ENCODE results near the gene LAPTM4A.

DNA sequence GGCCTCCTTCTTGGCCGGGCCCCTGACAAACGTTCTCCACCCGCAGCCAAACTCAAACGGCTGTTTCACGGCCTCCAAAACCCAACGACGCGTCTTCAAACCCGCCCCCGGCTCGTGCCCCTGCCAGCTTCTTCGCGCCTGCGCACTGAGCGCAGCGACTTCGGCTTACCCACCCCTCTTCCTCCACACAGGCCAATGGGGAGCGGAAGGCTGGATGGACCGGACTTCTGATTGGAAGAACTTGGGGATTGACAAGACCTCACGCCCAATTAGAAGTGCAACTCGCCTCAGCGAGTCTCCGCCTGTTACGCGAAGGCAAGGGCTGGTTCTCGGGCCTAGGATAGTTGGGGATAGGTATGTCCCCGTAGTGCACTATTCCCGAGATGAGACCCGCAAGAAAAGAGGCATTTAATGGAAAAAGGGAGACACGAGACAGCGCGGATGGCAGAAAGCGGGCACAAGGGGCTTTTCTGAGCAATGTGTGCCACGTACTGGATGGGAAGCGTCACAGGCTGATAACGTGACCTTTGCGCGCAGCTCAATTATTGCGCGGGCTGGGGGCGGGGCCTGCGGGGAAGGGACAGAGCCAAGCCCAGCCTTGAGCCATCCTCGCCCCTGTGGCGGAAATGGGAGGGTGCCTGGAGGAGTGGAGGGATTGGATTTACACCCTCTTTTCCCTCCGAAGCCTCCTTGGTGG lies at the start of gene LAPTM4A:
- TF ChIP-seq POLR2A (IDR thresholded peaks at IDR 0.05): peak; percentile 93 to 95
- TF ChIP-seq, protein P1, sequence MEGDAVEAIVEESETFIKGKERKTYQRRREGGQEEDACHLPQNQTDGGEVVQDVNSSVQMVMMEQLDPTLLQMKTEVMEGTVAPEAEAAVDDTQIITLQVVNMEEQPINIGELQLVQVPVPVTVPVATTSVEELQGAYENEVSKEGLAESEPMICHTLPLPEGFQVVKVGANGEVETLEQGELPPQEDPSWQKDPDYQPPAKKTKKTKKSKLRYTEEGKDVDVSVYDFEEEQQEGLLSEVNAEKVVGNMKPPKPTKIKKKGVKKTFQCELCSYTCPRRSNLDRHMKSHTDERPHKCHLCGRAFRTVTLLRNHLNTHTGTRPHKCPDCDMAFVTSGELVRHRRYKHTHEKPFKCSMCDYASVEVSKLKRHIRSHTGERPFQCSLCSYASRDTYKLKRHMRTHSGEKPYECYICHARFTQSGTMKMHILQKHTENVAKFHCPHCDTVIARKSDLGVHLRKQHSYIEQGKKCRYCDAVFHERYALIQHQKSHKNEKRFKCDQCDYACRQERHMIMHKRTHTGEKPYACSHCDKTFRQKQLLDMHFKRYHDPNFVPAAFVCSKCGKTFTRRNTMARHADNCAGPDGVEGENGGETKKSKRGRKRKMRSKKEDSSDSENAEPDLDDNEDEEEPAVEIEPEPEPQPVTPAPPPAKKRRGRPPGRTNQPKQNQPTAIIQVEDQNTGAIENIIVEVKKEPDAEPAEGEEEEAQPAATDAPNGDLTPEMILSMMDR (IDR thresholded peaks at IDR 0.05): peak in 2 of 5 experiments; percentile 45 to 59
